Calu3 (cell line): ENCODE measurements around the gene MAD2L1BP. TPM values are rescaled to one million over a fixed set of nuclear protein-coding genes. Genes with fewer than 3 reads are reported as not detected.
"Not testable (repeated sequence)": the region's sequence is repeated elsewhere in the genome, so short reads cannot be mapped to it uniquely, and the experiment has no call there.

Experiments
- BruUV-seq: library from RNA; stranded (reverse); fragments of 400-500 nt; replicated peaks from 2 replicates; lab custom pipeline; 2021; lab: Mats Ljungman, UMichigan
- CTCF ChIA-PET: fragments of 300-600 bp; sonication (Branson Sonifier 250); formaldehyde crosslinking; loops from one replicate; lab custom pipeline; 2022; ENCODE audit warnings: antibody characterized with exemption; lab: Charles Lee
- DNase-seq: peaks from one replicate; pipeline ENCODE4 v3.0.0; 2022
- H3K27ac Mint-ChIP-seq: one replicate; pipeline ENCODE4 v1.8.0; 2022; ENCODE audit warnings: mixed read lengths; ENCODE audit not compliant: unreplicated experiment
- H3K27me3 Mint-ChIP-seq: one replicate; pipeline ENCODE4 v1.8.0; 2022; ENCODE audit warnings: mixed read lengths; ENCODE audit not compliant: unreplicated experiment
- H3K36me3 Mint-ChIP-seq: one replicate; pipeline ENCODE4 v1.8.0; 2022; ENCODE audit warnings: mild to moderate bottlenecking, moderate library complexity, mixed read lengths; ENCODE audit not compliant: insufficient read depth, unreplicated experiment
- H3K4me1 Mint-ChIP-seq: one replicate; pipeline ENCODE4 v1.8.0; 2022; ENCODE audit warnings: mild to moderate bottlenecking, low read depth, mixed read lengths; ENCODE audit not compliant: unreplicated experiment
- H3K4me3 Mint-ChIP-seq: one replicate; pipeline ENCODE4 v1.8.0; 2022; ENCODE audit warnings: mild to moderate bottlenecking, low read depth, moderate library complexity, mixed read lengths; ENCODE audit not compliant: unreplicated experiment
- H3K9me3 Mint-ChIP-seq: one replicate; pipeline ENCODE4 v1.8.0; 2022; ENCODE audit warnings: low read depth, mixed read lengths; ENCODE audit not compliant: unreplicated experiment
- intact Hi-C: fragments of 100-400 bp; cut with micrococcal nuclease; formaldehyde crosslinking; loops from one replicate; pipeline ENCODE4 v1.10.0; 2022; ENCODE audit not compliant: unreplicated experiment
- total RNA-seq: library from RNA; stranded (reverse); gene quantifications from 2 replicates; pipeline ENCODE4 v1.2.3, GENCODE V29; 2022
- TF ChIP-seq, protein P1 (sequence below): fragments of 200-600 bp; IDR thresholded peaks from one replicate; pipeline ENCODE4 v1.8.0; 2022; ENCODE audit warnings: antibody characterized with exemption; ENCODE audit not compliant: unreplicated experiment

The MAD2L1BP gene
- total RNA-seq, 1 experiment from 2014 or later = 48.2 TPM

DNA sequence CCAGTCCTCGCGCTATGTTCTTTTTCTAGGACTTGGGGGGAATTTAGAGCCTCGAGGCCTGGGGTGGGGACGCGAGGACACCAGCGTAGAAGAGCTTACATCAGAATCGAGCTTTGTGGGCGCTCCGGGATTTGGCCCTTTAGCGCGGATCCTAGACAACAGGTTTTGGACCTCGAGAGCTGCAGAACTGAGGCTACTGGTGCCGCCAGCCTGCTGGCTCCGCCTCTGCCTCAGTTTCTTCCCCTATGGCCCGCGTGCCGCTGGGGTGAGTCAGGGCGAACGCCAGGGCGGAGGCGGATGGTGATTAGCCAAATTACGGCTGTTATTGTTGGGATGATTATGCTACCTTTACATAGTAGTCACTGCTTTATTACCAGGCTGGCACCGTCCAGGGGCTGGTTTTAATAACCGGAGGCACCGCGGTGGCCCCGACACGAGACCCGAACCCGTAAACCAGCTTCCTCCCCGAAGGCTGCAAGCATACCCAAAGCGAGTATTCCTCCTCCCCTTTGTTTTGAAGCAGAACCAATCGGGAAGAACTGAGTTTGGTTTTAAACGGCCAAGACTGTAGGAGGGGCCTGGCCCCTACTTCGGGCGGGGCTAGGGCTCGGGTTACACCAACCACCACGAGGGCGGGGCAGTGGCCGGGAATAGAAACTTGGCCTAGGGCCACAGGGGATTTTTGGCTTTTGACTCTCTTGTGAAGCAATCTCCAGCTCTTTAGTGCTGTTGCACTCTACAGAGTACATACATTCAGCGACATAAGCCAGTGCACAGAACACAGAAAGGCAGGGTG lies 5.9 kb upstream of the MAD2L1BP start:
- peaks cover 50% of the 10 kb centered on the region for H3K4me1 Mint-ChIP-seq
- H3K36me3 Mint-ChIP-seq = peaks cover 58% of the 10 kb centered on the region
- H3K27me3 Mint-ChIP-seq = peaks cover 7% of the 10 kb centered on the region
- TF ChIP-seq, protein P1, sequence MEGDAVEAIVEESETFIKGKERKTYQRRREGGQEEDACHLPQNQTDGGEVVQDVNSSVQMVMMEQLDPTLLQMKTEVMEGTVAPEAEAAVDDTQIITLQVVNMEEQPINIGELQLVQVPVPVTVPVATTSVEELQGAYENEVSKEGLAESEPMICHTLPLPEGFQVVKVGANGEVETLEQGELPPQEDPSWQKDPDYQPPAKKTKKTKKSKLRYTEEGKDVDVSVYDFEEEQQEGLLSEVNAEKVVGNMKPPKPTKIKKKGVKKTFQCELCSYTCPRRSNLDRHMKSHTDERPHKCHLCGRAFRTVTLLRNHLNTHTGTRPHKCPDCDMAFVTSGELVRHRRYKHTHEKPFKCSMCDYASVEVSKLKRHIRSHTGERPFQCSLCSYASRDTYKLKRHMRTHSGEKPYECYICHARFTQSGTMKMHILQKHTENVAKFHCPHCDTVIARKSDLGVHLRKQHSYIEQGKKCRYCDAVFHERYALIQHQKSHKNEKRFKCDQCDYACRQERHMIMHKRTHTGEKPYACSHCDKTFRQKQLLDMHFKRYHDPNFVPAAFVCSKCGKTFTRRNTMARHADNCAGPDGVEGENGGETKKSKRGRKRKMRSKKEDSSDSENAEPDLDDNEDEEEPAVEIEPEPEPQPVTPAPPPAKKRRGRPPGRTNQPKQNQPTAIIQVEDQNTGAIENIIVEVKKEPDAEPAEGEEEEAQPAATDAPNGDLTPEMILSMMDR = no peak
- H3K4me3 Mint-ChIP-seq = peak overlapping the region; percentile 100
- DNase-seq = peak; percentile 99
- intact Hi-C loops = no loop called here
- TSS peak; percentile 78 for BruUV-seq
- no peaks in the 10 kb centered on the region for H3K9me3 Mint-ChIP-seq
- peak overlapping the region; percentile 100 for H3K27ac Mint-ChIP-seq
- CTCF ChIA-PET = interaction anchor here (0.5 to 1.3 kb wide), 19 partner anchors 9 to 449 kb away, joined by 3 to 8 read pairs (median 3); no protein-coding TSS in a partner anchor

GRCh38 chr6:43630980-43631619 lies 4.5 kb upstream of the MAD2L1BP start:
- no peak overlapping the region for H3K4me3 Mint-ChIP-seq
- CTCF ChIA-PET = no interaction called here
- no TSS peak for BruUV-seq

GRCh38 chr6:43633002-43633401 lies 2.6 kb upstream of the MAD2L1BP start:
- Mint-ChIP-seq H3K4me1 (peaks cover 36% of the 10 kb centered on the region), H3K36me3 (peaks cover 41% of the 10 kb centered on the region)
- CTCF ChIA-PET, H3K27me3 Mint-ChIP-seq, BruUV-seq, intact Hi-C loops, H3K9me3 Mint-ChIP-seq, DNase-seq, H3K4me3 Mint-ChIP-seq, H3K27ac Mint-ChIP-seq: not testable (repeated sequence)

More at GRCh38 chr6:43630980-43631619, 4.5 kb upstream of the MAD2L1BP start:
- intact Hi-C loops = no loop called here
- no peak for DNase-seq
- H3K36me3 Mint-ChIP-seq = peaks cover 53% of the 10 kb centered on the region
- peaks cover 7% of the 10 kb centered on the region for H3K27me3 Mint-ChIP-seq
- TF ChIP-seq, protein P1 = no peak
- H3K4me1 Mint-ChIP-seq = peaks cover 55% of the 10 kb centered on the region
- H3K9me3 Mint-ChIP-seq = no peaks in the 10 kb centered on the region
- peak overlapping the region; percentile 100 for H3K27ac Mint-ChIP-seq

GRCh38 chr6:43634702-43635303 lies 837 bp upstream of the MAD2L1BP start:
- intact Hi-C loops = no loop called here
- Mint-ChIP-seq H3K36me3 (peaks cover 39% of the 10 kb centered on the region), H3K4me1 (peaks cover 37% of the 10 kb centered on the region), H3K9me3 (no peaks in the 10 kb centered on the region), H3K4me3 (no peak overlapping the region), H3K27me3 (no peaks in the 10 kb centered on the region), H3K27ac (peak overlapping the region; percentile 89)
- CTCF ChIA-PET = no interaction called here
- no TSS peak for BruUV-seq
- no peak for DNase-seq
- TF ChIP-seq, protein P1 = no peak
